Fibroblast of the aortic adventitia (primary cell): ENCODE data around the gene YWHAG. TPM values are rescaled to one million over a fixed set of nuclear protein-coding genes. Genes with fewer than 3 reads are reported as not detected.

Source experiments
- DNase-seq: peaks from one replicate; pipeline ENCODE4 v3.0.0-alpha.2; 2010; ENCODE audit warnings: low read depth
- H3K4me3 ChIP-seq: 2 replicates; pipeline ENCODE4 v1.5.1; 2011; ENCODE audit warnings: low read depth, mild to moderate bottlenecking, control low read depth, low read length, moderate library complexity
- total RNA-seq: library from RNA; depleted of rRNA; stranded (reverse); fragments of >200 nt; gene quantifications from 2 replicates; pipeline ENCODE4 v1.2.3, GENCODE V29; 2012; ENCODE audit warnings: low replicate concordance
- TF ChIP-seq, protein P1 (sequence below): IDR thresholded peaks from 2 replicates; pipeline ENCODE4 v1.5.1; 2011; ENCODE audit warnings: mild to moderate bottlenecking, low read length, control low read depth, inconsistent platforms; ENCODE audit not compliant: insufficient read depth

The YWHAG gene
- total RNA-seq, 1 donor: 115 TPM

DNA sequence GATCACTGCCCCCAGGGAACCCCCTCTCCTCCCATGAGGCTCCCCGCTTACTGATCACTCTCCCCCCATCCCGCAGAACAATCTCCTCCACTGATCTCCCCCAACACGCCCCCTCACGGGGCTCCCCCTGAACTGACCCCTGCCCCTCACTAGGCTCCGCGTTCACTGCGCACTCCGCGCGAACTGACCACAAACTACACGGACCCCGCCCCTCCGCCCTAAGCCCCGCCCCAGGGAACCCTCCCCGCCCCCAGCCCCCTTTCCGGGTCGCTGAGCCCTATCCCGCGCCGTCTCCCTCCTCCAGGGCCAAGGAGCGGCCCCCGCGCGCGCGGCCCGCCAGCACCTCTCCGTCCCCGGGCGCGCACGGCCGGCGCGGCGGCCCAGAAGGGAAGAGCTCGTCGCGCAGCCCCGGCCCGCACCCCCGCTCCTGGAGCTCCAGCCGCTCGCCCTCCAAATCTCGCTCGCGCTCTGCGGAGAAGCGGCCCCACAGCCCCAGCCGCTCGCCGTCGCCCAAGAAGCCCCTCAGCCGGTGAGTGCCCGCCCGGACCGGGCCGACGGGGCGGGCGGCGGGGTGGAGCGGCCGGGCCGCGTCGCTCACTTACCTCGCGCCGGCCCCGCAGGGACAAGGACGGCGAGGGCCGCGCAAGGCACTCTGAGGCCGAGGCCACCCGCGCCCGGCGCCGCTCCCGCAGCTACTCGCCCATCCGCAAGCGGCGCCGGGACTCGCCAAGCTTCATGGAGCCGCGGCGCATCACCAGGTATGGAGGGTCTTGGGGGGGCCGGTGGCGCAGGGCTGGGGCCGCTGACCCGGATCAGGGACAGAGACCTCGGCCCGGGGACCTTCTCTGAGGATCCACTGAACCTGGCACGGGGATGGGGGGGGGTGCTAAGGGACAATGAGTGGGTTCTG is 76.2 kb downstream of the YWHAG start:
- no peak for DNase-seq
- H3K4me3 ChIP-seq: peak overlapping the region; percentile 41
- TF ChIP-seq, protein P1, sequence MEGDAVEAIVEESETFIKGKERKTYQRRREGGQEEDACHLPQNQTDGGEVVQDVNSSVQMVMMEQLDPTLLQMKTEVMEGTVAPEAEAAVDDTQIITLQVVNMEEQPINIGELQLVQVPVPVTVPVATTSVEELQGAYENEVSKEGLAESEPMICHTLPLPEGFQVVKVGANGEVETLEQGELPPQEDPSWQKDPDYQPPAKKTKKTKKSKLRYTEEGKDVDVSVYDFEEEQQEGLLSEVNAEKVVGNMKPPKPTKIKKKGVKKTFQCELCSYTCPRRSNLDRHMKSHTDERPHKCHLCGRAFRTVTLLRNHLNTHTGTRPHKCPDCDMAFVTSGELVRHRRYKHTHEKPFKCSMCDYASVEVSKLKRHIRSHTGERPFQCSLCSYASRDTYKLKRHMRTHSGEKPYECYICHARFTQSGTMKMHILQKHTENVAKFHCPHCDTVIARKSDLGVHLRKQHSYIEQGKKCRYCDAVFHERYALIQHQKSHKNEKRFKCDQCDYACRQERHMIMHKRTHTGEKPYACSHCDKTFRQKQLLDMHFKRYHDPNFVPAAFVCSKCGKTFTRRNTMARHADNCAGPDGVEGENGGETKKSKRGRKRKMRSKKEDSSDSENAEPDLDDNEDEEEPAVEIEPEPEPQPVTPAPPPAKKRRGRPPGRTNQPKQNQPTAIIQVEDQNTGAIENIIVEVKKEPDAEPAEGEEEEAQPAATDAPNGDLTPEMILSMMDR: no peak

- peak overlapping the region; percentile 37 for H3K4me3 ChIP-seq
- TF ChIP-seq, protein P1: no peak
- no peak for DNase-seq
Observed at GRCh38 chr7:76281706-76282343, 77.0 kb downstream of the YWHAG start.

DNA sequence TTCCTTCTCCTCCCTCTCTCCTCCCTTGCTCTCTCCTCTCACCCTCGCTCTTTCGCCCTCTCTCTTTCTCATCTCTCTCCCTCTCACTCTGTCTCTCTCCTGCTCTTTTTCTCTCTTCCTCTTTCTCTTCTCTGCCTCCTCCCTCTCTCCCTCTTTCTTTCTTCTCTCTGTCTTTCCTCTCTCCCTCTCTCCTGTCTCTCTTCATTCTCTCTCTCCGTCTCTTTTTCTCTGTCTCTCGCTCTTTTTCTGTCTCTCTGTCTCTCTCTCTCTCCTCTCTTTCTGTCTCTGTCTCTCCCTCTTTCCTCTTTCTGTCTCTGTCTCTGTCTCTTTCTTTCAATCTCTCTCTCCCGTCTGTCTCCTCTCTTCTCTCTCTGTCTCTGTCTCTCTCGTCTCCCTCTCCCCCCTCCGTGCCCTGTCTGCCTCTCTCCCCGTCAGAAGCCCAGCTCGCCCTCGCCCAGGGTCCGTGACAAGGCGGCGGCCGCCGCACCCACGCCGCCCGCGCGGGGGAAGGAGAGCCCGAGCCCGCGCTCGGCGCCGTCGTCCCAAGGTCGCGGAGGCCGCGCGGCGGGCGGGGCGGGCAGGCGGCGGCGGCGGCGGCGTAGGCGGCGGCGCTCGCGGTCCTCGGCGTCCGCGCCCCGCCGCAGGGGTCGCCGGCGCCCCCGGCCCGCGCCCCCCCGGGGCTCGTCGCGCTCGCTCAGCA is 77.6 kb downstream of the YWHAG start:
- peak overlapping the region; percentile 31 for H3K4me3 ChIP-seq
- TF ChIP-seq, protein P1: no peak
- DNase-seq: no peak

DNA sequence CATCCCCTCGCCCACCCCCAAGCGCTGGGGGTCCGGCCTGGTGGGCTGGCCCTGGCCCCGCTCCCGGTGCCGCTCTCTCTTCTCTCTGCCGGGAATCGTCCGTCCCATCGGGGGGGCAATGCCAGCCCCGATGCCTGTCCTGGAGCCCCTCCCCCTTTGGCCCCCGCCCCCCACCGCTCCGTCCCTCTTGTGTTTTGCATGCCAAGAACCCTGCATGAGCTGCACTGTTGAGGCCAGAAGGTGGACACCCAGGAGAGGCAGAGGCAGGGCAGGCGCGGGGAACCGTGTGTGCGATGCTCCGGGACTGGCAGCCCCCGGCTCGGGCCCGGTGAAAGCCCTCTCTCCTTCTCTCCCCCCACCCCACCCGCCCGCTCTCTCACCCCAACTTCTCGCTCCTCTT is 78.4 kb downstream of the YWHAG start:
- no peak overlapping the region for H3K4me3 ChIP-seq
- DNase-seq: no peak
- TF ChIP-seq, protein P1: no peak

DNA sequence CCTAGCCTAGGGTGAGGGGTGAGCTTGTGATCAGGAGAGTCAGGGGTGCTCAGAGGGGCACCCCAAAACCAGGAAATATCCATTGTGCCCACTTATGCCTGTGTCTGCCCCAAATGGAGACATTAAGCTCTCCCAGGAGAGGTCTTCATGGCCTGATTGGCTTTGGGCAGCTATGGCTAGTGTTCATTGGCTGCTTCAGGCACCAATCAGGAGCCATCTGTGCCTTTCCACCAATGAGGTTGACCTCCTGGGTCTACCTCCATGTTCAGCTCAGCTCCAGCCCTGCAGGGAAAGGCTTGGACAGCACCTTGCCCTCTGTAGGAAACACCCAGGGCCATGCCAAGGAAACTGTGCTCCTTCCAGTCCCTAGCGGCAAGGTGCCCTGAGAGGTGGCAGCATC is 80.3 kb downstream of the YWHAG start:
- no peak overlapping the region for H3K4me3 ChIP-seq
- no peak for DNase-seq
- TF ChIP-seq, protein P1: no peak

Other genes starting within 250 kb of the YWHAG start
- gene SRRM3, start 157.1 kb downstream of the YWHAG start, total RNA-seq: 0.18 and 1.3 TPM in 2 replicates
- gene HSPB1, start 56.3 kb downstream of the YWHAG start, total RNA-seq: 91.8 and 128 TPM in 2 replicates
- gene SSC4D, start 50.7 kb upstream of the YWHAG start, total RNA-seq: 0.36 and 1.5 TPM in 2 replicates
- gene ZP3, start 66.0 kb upstream of the YWHAG start, total RNA-seq: 0.63 and 2.9 TPM in 2 replicates
- 3.8 and 6.6 TPM in 2 replicates for gene DTX2, start 102.7 kb upstream of the YWHAG start, total RNA-seq
- 0.16 and 0.18 TPM in 2 replicates for gene UPK3B, start 151.6 kb upstream of the YWHAG start, total RNA-seq
- gene SPDYE16, start 184.3 kb upstream of the YWHAG start, total RNA-seq: 0.09 and 0.33 TPM in 2 replicates